Measurements from ENCODE around the gene HLA-DOA.

HLA-DOA gene

GRCh38 chr6:33008944-33009861 lies at the start of gene HLA-DOA:
Gene HLA-DOA (minus strand): TSS chr6:33009591.
- DNase-seq: peak; percentile 76

DNA sequence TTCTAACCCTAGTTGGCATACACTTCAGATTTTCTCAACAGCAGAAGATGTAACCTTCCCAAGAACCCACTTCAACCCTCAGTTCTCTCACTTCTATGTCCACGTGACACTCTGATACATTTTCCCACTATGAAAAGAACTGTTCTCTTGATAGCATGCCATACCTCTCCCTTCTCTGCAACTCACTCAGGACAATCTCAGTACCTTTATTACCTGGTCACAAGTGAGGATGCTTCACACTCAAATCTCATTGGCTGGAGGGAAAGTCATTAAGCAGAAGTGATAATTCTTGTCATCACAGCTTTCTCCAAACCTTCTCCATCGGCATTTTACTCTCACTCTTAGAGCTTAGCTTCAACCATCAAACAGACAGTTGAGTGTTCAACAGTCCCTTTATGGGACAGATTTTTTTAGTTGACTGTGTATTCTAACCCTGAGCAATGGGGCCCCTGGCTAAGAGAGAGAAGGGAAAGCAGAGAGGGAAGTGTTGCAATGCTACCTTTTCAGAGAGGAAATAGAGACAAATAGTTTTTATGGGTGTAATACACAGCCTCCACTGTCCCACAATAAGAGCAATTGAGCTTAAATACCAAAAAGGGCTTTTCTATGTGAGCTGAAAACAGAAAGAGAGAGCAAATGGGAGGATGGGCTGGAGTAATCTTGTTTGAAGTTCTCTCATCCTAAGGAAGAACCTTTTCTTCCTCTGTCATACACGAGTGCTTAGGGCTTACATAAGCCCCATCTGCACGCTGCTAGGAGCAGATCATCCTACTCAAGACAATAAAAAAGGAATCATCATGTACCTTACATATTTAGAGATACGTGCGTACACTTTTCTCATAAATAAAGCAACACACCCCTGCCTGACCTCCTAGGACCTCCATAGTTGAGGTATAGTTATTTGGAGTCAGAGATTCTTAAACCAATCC lies 48.1 kb upstream of the HLA-DOA start:
- no peak for DNase-seq

- DNase-seq: no peak
These were observed 43.8 kb upstream of the HLA-DOA start for GRCh38 chr6:33053230-33053629.

- no peak for DNase-seq
These were observed 43.2 kb upstream of the HLA-DOA start for GRCh38 chr6:33052627-33053026.

- no peak for DNase-seq
These were observed 40.8 kb upstream of the HLA-DOA start for GRCh38 chr6:33050014-33050810.

DNA sequence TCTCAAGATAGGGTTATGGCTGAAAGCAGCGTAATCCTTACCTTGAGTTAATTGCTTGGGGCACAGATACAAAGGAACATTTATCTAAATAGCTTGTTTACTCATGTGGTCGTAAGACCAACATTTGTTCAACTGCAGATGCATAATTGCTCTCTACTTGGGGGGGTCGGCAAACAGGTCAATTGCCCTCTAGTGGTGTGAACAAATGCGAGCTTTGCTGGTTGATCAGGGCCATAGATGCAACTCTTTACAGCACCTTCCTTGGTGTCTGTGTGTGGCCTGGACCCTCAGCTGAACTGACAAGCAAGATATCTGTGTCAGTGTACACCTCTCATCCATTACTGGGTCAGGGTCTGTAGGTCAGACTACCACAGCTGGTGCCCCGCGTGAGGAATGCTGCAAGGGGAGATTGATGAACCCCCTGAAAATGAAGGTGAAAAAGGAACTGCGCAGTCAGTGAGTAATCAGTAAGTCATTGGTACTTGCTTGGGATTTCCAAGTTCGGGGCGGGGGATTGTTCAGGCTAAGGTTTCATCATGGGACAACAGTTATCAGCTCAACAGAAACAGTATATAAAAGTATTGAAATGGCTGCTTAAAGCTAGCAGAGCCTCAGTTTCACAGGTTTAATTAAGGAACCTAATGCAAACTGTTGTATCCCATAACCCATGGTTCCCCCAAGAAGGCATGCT lies 40.1 kb upstream of the HLA-DOA start:
- DNase-seq: no peak

DNA sequence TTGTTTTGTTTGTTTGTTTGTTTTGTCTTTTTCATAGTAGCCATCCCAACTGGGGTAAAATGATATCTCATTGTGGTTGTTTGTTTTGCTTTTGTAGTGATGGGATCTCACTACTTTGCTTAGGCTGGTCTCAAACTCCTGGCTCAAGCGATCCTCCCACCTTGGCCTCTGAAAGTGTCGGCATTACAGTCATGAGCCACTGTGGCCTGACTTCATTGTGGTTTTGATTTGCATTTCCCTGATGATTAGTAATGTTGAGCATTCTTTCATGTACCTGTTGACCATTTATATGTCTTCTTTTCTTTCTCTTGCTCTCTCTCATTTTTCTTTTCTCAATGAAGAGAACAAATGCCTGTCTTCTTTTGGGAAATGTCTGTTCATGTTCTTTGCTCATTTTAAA lies 30.8 kb upstream of the HLA-DOA start:
- no peak for DNase-seq

- no peak for DNase-seq
These were observed 27.1 kb upstream of the HLA-DOA start for GRCh38 chr6:33036535-33036934.

DNA sequence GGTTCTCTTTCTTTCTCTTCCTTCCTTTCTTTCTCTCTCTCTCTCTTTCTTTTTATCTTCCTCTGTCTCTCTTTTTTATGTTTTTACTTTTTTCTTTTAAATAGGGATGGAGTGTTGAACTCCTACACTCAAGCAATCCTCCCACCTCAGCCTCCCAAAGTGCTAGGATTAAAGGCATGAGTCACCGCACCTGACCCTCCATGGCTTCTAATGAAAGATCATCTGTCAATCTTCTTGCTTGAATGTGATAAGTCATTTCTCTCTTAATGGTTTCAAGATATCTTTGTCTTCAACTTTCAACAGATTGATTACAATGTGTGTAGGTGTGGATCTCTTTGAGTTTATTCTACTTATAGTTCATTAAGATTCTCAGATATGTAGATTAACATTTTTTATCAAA lies 25.2 kb upstream of the HLA-DOA start:
- DNase-seq: no peak

- no peak for DNase-seq
These were observed 20.9 kb upstream of the HLA-DOA start for GRCh38 chr6:33030245-33030644.

GRCh38 chr6:33029328-33030184 lies 20.2 kb upstream of the HLA-DOA start:
- peak; percentile 77 for DNase-seq

- DNase-seq: no peak
These were observed 18.9 kb upstream of the HLA-DOA start for GRCh38 chr6:33028220-33028849.

DNA sequence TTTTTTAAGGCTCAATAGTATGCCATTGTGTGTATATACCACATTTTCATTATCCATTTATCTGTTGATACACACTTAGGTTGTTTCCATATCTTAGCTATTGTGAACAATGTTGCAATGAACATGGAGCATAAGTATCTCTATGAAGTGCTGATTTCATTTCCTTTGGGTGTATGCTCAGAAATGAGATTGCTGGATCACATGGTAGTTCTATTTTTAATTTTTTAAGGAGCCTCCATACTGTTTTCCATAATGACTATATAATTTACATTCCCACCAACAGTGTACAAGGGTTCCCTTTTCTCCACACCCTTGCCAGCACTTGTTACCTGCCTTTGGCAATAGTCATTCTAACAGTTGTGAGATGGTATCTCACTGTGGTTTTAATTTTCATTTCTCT lies 15.1 kb upstream of the HLA-DOA start:
- DNase-seq: no peak

- DNase-seq: no peak
These were observed 14.1 kb upstream of the HLA-DOA start for GRCh38 chr6:33023536-33023935.

DNA sequence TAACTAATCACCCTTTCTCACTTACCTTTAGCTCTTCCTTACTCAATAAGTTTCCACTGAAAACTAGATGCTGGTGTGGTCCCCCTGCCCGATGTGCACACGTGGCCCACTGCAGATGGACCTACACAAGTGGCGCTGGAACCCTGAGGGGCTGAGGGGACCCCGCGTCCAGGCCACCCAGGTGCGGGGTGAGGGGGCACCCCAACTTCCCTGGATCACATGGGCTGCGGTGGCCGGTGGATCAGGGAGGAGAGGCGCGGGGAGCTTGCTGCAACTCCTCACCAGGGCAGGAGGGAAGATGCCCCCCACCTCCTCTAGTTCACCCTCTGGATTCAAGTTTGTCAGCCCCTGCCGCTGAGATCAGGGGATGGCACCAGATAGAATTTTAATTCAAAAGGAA lies 12.5 kb upstream of the HLA-DOA start:
- DNase-seq: no peak

DNA sequence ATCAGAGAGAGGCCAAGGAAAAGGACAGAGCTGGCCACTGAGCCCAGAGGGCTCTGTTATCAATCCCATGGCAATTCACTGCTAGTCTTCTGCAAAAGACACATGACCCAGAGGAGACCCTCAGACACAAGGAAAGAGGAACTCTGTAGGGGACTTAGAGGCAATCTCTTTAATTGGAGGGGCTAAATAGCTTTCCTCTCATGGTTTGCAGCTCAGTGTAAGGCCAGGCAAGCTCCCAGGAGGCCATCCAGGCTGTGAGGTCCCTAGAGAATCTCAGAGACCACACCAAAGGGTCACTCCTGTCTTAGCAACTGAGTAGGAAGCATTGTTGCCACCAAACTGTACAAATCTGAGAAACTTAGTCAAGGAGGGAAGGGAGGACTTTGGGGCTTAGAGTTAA lies 10.0 kb upstream of the HLA-DOA start:
- DNase-seq: no peak

GRCh38 chr6:33018904-33019303 lies 9.5 kb upstream of the HLA-DOA start:
- peak; percentile 28 for DNase-seq

DNA sequence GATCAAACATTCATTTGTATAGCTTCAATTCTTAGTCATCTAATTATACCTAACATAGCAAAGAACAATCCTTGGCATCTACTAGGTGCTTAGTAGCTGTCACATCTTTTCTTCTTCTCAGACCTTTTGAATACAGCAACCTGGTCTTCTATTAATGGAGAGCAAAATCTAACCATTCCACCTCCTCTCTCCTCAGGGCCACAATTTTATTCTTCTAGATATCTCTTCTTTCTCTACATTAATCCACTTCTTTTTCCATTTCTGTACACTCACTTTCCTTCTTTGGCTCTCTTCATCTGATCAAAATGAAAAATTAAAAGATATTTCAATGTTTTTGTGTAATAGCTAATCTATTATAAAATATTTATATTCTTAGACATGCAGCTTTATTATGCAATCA lies 9.0 kb upstream of the HLA-DOA start:
- no peak for DNase-seq

DNA sequence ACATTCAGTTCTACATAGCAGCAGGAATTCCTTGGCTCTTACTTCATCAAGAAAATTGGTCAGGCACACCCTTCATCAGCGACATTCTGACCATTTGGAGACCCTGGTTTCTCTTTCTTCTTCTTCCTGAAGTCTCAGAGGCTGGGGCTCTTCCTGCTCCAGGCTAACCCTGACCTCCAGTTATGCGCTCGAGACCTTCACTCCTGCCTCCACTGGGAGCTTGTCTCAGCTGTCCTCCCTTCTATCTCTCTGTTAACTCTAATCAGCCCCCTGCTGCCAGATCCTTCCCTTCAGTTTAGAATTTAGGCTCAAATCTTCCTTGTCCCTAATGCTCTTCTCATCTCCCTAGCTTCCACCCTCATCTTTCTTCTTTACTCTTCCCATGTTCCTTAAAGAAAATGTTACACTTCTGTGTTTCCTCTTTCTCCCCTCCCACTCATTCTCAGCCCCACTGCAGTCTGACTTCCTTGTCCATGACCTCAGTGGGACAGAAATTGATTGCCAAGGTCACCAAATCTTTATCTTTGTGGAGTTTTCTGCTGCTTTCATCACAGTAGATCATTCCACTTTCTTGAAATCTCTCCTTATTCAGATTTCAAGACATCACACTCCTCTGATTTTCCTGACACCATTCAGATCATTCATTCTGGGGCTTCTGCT lies 8.4 kb upstream of the HLA-DOA start:
- no peak for DNase-seq

DNA sequence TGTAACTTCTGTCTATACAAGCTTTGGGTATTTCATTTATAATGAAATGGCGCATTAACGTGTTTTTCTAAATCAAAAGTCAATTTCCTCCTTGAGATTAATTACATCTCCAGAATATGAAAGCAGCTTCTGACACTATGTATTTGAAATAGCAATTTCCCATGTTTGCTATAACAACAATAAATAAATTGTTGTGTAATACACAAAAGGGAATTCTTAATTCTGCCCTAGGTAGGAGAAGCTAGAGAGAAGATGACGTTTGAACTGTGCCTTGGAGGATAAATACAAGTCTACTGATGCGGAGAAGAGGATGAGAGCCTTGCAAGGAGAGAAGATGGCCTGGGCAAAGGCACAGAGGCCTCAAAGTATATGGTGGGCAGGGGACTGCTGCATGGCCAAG lies 7.6 kb upstream of the HLA-DOA start:
- DNase-seq: no peak

All from activated CD4-positive, alpha-beta T cell treated with anti-CD3 and anti-CD28 coated beads, Interleukin-10, Interleukin-2, amounts not matched to agents 100 ng/mL and 50 ng/mL, durations not matched to agents 16 hours and 8 hours (primary cell).